ENCODE results near the gene NFE2. TPM values are rescaled to one million over a fixed set of nuclear protein-coding genes. Genes with fewer than 3 reads are reported as not detected.
"Not testable (repeated sequence)": the region's sequence is repeated elsewhere in the genome, so short reads cannot be mapped to it uniquely, and the experiment has no call there.

Gene NFE2
- total and polyA plus RNA-seq, 2 donors: 2.8 to 4.7 TPM

DNA sequence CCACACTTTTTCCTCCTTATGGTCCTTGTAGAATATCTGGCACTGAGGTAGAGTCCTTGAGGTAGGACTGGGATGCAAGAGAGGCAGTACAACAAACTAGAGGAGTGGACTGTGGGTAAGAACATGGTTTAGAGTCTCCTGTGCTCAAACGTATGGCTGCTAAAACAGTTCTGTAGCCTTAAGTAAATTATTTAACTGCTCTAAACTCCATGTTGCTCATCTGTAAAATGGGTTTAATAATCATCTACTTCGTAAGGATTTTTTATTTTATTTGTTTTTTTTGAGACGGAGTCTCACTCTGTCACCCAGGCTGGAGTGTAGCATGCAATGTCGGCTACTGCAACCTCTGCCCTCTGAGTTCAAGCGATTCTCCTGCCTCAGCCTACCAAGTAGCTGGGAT, 20.5 kb upstream of the NFE2 start:
- Histone ChIP-seq H3K27me3 (ENCODE audit: control insufficient read depth in 2 of 2, insufficient read depth in 1 of 2, low read length in 1 of 2) (no peaks in the 10 kb centered on the region), H3K36me3 (ENCODE audit: control insufficient read depth in 2 of 2, insufficient read depth in 2 of 2, low read length in 1 of 2) (no peaks in the 10 kb centered on the region), H3K4me3 (ENCODE audit: low read length in 2 of 2) (no peak overlapping the region), H3K4me1 (ENCODE audit: control insufficient read depth in 2 of 2, insufficient read depth in 2 of 2, low read length in 2 of 2) (peaks cover 7 to 8% of the 10 kb centered on the region in 2 donors), H3K9me3 (ENCODE audit: control insufficient read depth in 2 of 2, insufficient read depth in 1 of 2, low read length in 1 of 2) (no peaks in the 10 kb centered on the region), H3K27ac (ENCODE audit: low read depth in 1 of 2, low read length in 1 of 2) (no peak overlapping the region)
- no peak for DNase-seq (ENCODE audit: low read depth in 6 of 9, low spot score in 9 of 9)
- 98% methylated on average over 5 of the region's 5 CpGs for WGBS

GRCh38 chr12:54312309-54312708, 11.5 kb upstream of the NFE2 start:
- not testable (repeated sequence) for H3K9me3 ChIP-seq (ENCODE audit: control insufficient read depth in 2 of 2, insufficient read depth in 1 of 2, low read length in 1 of 2); H3K4me3 ChIP-seq (ENCODE audit: low read length in 2 of 2); H3K36me3 ChIP-seq (ENCODE audit: control insufficient read depth in 2 of 2, insufficient read depth in 2 of 2, low read length in 1 of 2); H3K27me3 ChIP-seq (ENCODE audit: control insufficient read depth in 2 of 2, insufficient read depth in 1 of 2, low read length in 1 of 2); H3K27ac ChIP-seq (ENCODE audit: low read depth in 1 of 2, low read length in 1 of 2); DNase-seq (ENCODE audit: low read depth in 6 of 9, low spot score in 9 of 9); H3K4me1 ChIP-seq (ENCODE audit: control insufficient read depth in 2 of 2, insufficient read depth in 2 of 2, low read length in 2 of 2)
- WGBS: 99% methylated on average over 7 of the region's 7 CpGs

DNA sequence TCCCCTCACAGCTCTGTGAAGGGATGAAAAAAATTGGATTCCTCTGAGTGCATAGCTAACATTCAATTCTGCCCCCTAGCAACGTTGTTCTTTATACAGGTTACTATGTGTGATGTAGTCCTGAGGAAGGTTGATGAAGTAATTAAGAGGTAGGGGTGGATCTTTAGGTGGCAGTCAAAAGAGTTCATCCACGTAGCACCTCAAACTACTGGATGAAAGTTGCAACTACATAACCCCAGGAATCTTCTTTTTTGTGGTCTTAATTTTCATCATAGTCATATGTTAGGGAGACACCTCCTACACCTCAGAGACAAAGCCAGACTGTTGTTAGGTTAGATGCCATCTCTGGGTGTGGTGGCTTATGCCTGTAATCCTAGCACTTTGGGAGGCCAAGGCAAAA, 10.2 kb upstream of the NFE2 start:
- Histone ChIP-seq H3K4me3 (ENCODE audit: low read length in 2 of 2) (no peak overlapping the region), H3K27me3 (ENCODE audit: control insufficient read depth in 2 of 2, insufficient read depth in 1 of 2, low read length in 1 of 2) (no peaks in the 10 kb centered on the region), H3K36me3 (ENCODE audit: control insufficient read depth in 2 of 2, insufficient read depth in 2 of 2, low read length in 1 of 2) (no peaks in the 10 kb centered on the region), H3K9me3 (ENCODE audit: control insufficient read depth in 2 of 2, insufficient read depth in 1 of 2, low read length in 1 of 2) (no peaks in the 10 kb centered on the region), H3K4me1 (ENCODE audit: control insufficient read depth in 2 of 2, insufficient read depth in 2 of 2, low read length in 2 of 2) (peaks cover 0 to 4% of the 10 kb centered on the region in 2 donors), H3K27ac (ENCODE audit: low read depth in 1 of 2, low read length in 1 of 2) (no peak overlapping the region)
- no peak for DNase-seq (ENCODE audit: low read depth in 6 of 9, low spot score in 9 of 9)
- 35% methylated on average over 2 of the region's 2 CpGs for WGBS

DNA sequence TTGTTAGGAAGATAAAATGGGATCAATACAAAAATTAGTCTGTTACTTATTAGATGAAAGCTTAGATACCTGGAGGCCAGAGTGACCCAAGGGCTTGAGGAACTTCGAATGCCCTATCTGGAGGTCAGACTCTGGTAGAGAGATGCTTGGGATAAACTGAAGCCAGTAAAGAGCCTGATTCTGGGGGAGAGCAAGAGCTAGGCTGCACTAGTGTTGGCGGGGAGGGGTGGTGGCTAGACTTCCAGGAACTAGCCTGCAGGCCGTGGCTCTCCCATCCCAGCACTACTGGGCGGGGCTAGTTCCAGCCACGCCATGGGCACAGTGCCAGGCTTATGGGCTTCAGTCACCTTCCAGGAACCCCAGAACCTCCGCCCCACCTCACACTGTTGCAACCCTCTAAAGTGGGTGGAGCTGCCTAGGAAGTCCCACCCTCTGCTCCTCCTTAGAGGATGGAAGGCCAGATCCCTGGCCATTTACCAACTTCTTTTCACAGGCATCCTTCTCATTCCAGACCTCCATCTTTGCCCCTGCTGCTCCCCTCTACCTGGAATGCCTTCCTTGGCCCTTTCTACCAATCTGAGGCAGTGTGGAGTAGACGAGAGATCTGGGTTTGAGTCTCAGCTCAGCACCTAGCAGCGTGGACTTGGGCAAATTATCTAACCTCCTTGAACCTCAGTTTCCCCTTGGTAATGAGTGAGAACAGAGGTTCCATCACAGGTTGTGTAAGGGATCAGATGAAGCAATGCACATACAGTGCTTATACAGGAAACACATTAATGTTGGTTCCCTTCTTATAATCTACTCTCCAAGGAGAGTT, 6.3 kb upstream of the NFE2 start:
- Histone ChIP-seq H3K27ac (ENCODE audit: low read depth in 1 of 2, low read length in 1 of 2) (no peak overlapping the region), H3K27me3 (ENCODE audit: control insufficient read depth in 2 of 2, insufficient read depth in 1 of 2, low read length in 1 of 2) (peaks cover 0 to 9% of the 10 kb centered on the region in 2 donors), H3K9me3 (ENCODE audit: control insufficient read depth in 2 of 2, insufficient read depth in 1 of 2, low read length in 1 of 2) (no peaks in the 10 kb centered on the region), H3K4me1 (ENCODE audit: control insufficient read depth in 2 of 2, insufficient read depth in 2 of 2, low read length in 2 of 2) (peaks cover 4 to 16% of the 10 kb centered on the region in 2 donors), H3K36me3 (ENCODE audit: control insufficient read depth in 2 of 2, insufficient read depth in 2 of 2, low read length in 1 of 2) (no peaks in the 10 kb centered on the region), H3K4me3 (ENCODE audit: low read length in 2 of 2) (no peak overlapping the region)
- no peak for DNase-seq (ENCODE audit: low read depth in 6 of 9, low spot score in 9 of 9)
- 39% methylated on average over 8 of the region's 8 CpGs for WGBS

DNA sequence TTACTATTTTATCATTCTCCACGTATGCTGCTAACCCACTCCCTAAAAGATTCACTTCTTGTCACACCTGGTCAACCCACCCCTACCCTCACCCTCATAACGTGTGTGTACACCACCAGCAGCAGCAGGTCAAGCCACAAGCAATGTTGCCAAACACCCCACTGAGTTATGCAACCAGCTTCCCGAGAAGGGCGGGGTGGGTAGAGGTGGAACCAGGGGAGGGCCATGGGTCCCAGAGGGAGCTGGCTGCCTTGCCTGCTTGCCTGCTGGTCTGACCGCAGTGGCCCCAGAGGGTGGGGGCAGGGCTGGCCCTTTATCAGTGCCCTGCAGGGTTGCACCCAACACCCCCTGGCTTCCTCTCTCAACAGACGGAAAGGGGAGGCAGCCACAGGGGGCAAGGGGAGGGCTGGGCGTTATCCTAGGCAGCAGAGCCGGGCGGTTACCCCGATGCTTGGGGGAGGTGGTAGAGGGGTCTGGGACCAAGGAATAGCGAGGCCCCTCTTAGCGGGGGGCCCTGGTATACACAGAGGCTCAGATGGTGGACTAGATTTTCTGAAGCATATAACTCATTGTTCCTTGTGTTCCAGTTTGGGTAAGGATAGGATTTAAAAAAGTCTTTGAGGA, 3.5 kb upstream of the NFE2 start:
- H3K4me1 ChIP-seq (ENCODE audit: control insufficient read depth in 2 of 2, insufficient read depth in 2 of 2, low read length in 2 of 2): peaks cover 7 to 32% of the 10 kb centered on the region in 2 donors
- peaks cover 7 to 33% of the 10 kb centered on the region in 2 donors for H3K27me3 ChIP-seq (ENCODE audit: control insufficient read depth in 2 of 2, insufficient read depth in 1 of 2, low read length in 1 of 2)
- no peaks in the 10 kb centered on the region for H3K9me3 ChIP-seq (ENCODE audit: control insufficient read depth in 2 of 2, insufficient read depth in 1 of 2, low read length in 1 of 2)
- no peak overlapping the region for H3K4me3 ChIP-seq (ENCODE audit: low read length in 2 of 2)
- DNase-seq (ENCODE audit: low read depth in 6 of 9, low spot score in 9 of 9): peak in 1 of 9 donors; percentile 39
- WGBS: 3% methylated on average over 12 of the region's 12 CpGs
- H3K36me3 ChIP-seq (ENCODE audit: control insufficient read depth in 2 of 2, insufficient read depth in 2 of 2, low read length in 1 of 2): no peaks in the 10 kb centered on the region
- H3K27ac ChIP-seq (ENCODE audit: low read depth in 1 of 2, low read length in 1 of 2): no peak overlapping the region

DNA sequence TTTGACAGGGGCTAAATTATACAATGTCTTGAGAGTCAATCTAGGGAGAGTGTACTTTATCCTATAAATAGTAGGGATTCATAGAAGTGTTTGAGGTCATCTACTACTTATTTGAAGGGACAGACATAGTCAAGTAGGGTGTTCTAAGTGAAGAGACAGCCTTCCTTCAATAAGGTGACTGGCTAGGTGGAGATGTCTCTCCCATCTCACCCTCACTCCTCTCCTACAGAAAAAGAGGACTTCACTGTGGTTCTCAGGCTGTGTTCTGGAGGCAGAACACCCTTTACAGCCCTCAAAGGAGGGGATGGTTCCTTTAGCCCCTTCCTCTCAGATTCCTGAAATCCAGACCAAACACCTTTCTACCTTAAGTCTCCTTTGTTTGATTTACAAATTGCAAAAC, 2.8 kb upstream of the NFE2 start:
- DNase-seq (ENCODE audit: low read depth in 6 of 9, low spot score in 9 of 9): no peak
- Histone ChIP-seq H3K27ac (ENCODE audit: low read depth in 1 of 2, low read length in 1 of 2) (no peak overlapping the region), H3K4me1 (ENCODE audit: control insufficient read depth in 2 of 2, insufficient read depth in 2 of 2, low read length in 2 of 2) (peaks cover 7 to 32% of the 10 kb centered on the region in 2 donors), H3K4me3 (ENCODE audit: low read length in 2 of 2) (no peak overlapping the region), H3K27me3 (ENCODE audit: control insufficient read depth in 2 of 2, insufficient read depth in 1 of 2, low read length in 1 of 2) (peaks cover 10 to 38% of the 10 kb centered on the region in 2 donors), H3K36me3 (ENCODE audit: control insufficient read depth in 2 of 2, insufficient read depth in 2 of 2, low read length in 1 of 2) (no peaks in the 10 kb centered on the region), H3K9me3 (ENCODE audit: control insufficient read depth in 2 of 2, insufficient read depth in 1 of 2, low read length in 1 of 2) (no peaks in the 10 kb centered on the region)

GRCh38 chr12:54301428-54302048, 723 bp upstream of the NFE2 start:
- Histone ChIP-seq H3K4me3 (ENCODE audit: low read length in 2 of 2) (no peak overlapping the region), H3K27ac (ENCODE audit: low read depth in 1 of 2, low read length in 1 of 2) (no peak overlapping the region), H3K27me3 (ENCODE audit: control insufficient read depth in 2 of 2, insufficient read depth in 1 of 2, low read length in 1 of 2) (peaks cover 10 to 38% of the 10 kb centered on the region in 2 donors), H3K9me3 (ENCODE audit: control insufficient read depth in 2 of 2, insufficient read depth in 1 of 2, low read length in 1 of 2) (no peaks in the 10 kb centered on the region), H3K4me1 (ENCODE audit: control insufficient read depth in 2 of 2, insufficient read depth in 2 of 2, low read length in 2 of 2) (peaks cover 7 to 27% of the 10 kb centered on the region in 2 donors), H3K36me3 (ENCODE audit: control insufficient read depth in 2 of 2, insufficient read depth in 2 of 2, low read length in 1 of 2) (no peaks in the 10 kb centered on the region)
- no peak for DNase-seq (ENCODE audit: low read depth in 6 of 9, low spot score in 9 of 9)
- 24% methylated on average over 1 of the region's 1 CpG for WGBS

- H3K4me3 ChIP-seq (ENCODE audit: low read length in 2 of 2): peak overlapping the region; percentile 24 to 26
- no peaks in the 10 kb centered on the region for H3K9me3 ChIP-seq (ENCODE audit: control insufficient read depth in 2 of 2, insufficient read depth in 1 of 2, low read length in 1 of 2)
- no peak overlapping the region for H3K27ac ChIP-seq (ENCODE audit: low read depth in 1 of 2, low read length in 1 of 2)
- peaks cover 7 to 27% of the 10 kb centered on the region in 2 donors for H3K4me1 ChIP-seq (ENCODE audit: control insufficient read depth in 2 of 2, insufficient read depth in 2 of 2, low read length in 2 of 2)
- 7% methylated on average over 3 of the region's 3 CpGs for WGBS
- H3K27me3 ChIP-seq (ENCODE audit: control insufficient read depth in 2 of 2, insufficient read depth in 1 of 2, low read length in 1 of 2): peaks cover 10 to 38% of the 10 kb centered on the region in 2 donors
- no peaks in the 10 kb centered on the region for H3K36me3 ChIP-seq (ENCODE audit: control insufficient read depth in 2 of 2, insufficient read depth in 2 of 2, low read length in 1 of 2)
- no peak for DNase-seq (ENCODE audit: low read depth in 6 of 9, low spot score in 9 of 9)
These were observed 537 bp downstream of the NFE2 start for GRCh38 chr12:54300225-54300731.

Measured in thymus (tissue), 11 donors.